ENCODE data around the gene UFSP1. TPM values are rescaled to one million over a fixed set of nuclear protein-coding genes. Genes with fewer than 3 reads are reported as not detected.
A peak's percentile ranks its signal among the peaks of the same experiment; 100 is the strongest.

Gene UFSP1
- total and polyA plus RNA-seq, 2 of the 13 experiments (the other 11 are each of a cell fraction or from before 2014, with no cell fraction given), result 0.65 to 3.3 TPM

DNA sequence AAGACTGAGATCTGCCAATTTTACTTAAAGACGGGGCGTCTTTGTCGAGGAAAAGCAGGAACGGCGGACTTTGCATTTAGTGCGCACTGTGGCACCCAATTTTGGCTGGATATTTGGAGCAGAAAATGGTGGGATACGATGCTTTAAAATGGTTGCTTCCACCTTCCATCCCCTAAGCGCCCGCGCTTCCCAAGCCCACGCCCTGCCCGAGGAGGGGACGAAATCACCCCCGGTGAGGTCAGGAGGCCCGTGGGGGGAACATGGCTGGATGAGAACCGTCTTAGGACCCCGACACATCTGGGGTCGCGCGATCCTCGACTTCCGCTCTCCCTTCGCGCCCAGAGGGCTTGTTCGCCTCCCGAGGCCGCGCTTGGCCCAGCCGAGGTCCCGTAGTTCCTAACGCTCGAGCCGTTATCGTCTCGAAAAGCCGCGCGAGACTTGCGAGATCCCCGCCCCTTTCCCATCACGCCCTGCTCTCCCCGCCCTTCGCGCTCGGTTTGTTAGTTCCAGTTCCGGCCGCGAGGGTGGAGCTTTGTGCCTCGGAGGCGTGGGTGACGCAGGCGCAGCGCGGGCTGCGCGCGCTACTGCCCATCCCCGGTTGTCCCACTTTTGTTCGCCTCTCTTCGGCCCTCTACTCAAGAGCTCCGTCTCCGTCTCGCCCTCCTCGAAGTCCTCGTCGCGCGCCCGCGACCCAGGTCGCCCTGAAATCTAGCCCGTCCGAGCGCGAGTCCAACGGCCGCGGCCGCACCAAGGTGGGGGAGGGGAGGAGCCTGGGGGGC lies 14.7 kb downstream of the UFSP1 start, which contains the start of gene SRRT:
Gene SRRT (plus strand): TSS at position 527 of the 779 bp plus-strand sequence. CDS start 488 bp downstream, outside the sequence.
- intact Hi-C loops (cut with micrococcal nuclease; ENCODE audit: unreplicated experiment), result loop anchor here (1.0 kb wide), 1 partner anchor 168 kb away; the partner anchor contains the start of gene POP7
- FAIRE-seq (peak; percentile 97), DNase-seq (ENCODE audit: low spot score) (peak; percentile 94), ATAC-seq (peak; percentile 94)
- Histone ChIP-seq H4K20me1 (ENCODE audit: insufficient read depth, low read length) (peaks cover 20% of the 10 kb centered on the region), H3K27me3 (ENCODE audit: control insufficient read depth in 1 of 2, insufficient read depth in 2 of 2, low read length in 2 of 2) (peaks cover 0 to 2% of the 10 kb centered on the region in 2 experiments; a peak in 1 of 5 replicates), H2AFZ (ENCODE audit: low read length) (no peak within 1 kb of the TSS), H3K9ac (ENCODE audit: insufficient read depth, low read depth, low read length) (peak within 1 kb of the TSS; percentile 91), H3K27ac (ENCODE audit: extremely low read length, insufficient read depth, low read length) (peak within 1 kb of the TSS; percentile 87), H3K79me2 (ENCODE audit: insufficient read depth, low read length) (peaks cover 46% of the 10 kb centered on the region), H3K4me3 (replicated peaks in 1 of 3; ENCODE audit: insufficient read depth in 1 of 3, low read depth in 2 of 3, low read length in 3 of 3) (peak within 1 kb of the TSS; percentile 84 to 89 (median 86)), H3K36me3 (replicated peaks in 1 of 2; ENCODE audit: control insufficient read depth in 1 of 2, insufficient read depth in 2 of 2, low read length in 2 of 2) (peaks cover 1 to 26% of the 10 kb centered on the region in 2 experiments), H3K4me1 (ENCODE audit: insufficient read depth, low read length) (peaks cover 45% of the 10 kb centered on the region), H3K9me3 (ENCODE audit: low read length) (no peaks in the 10 kb centered on the region), H3K4me2 (ENCODE audit: low read depth, low read length) (peak within 1 kb of the TSS; percentile 94)
- POLR2A ChIA-PET, result interaction anchor here (0.5 to 2.6 kb wide), 37 partner anchors 11 to 446 kb away, joined by 3 to 141 read pairs (median 4); partner anchors contain the start of genes ACHE, EPHB4, FBXO24 and FIS1
- CTCF ChIA-PET (ENCODE audit: low intra/inter-chr PET ratio, low total read pairs), result no interaction called here
- in situ Hi-C loops (cut with HindIII; ENCODE audit: extremely low pct_ligation_motif_present, low pct_unique_long_range_greater_than_20kb), result loop anchor here (25.0 kb wide), 1 partner anchor 413 kb away; no protein-coding TSS in a partner anchor
- BruUV-seq (replicated peaks), result TSS peak; percentile 98
- WGBS (ENCODE audit: low lambda C conversion rate), result under 1% methylated on average over 31 of the region's 79 CpGs
- TF ChIP-seq ZNF441 (CRISPR knock-in tag; IDR thresholded peaks at IDR 0.05; ENCODE audit: borderline replicate concordance) (peak; percentile 47), ZNF746 (CRISPR knock-in tag; IDR thresholded peaks at IDR 0.05) (no peak), ZSCAN21 (CRISPR knock-in tag; IDR thresholded peaks at IDR 0.05; ENCODE audit: borderline replicate concordance) (peak; percentile 66), ZNF543 (CRISPR knock-in tag; IDR thresholded peaks at IDR 0.05) (peak; percentile 93), RAD51 (IDR thresholded peaks at IDR 0.05; ENCODE audit: borderline replicate concordance) (no peak), SMARCE1 (IDR thresholded peaks at IDR 0.05; ENCODE audit: borderline replicate concordance) (no peak), XRCC5 (optimal IDR thresholded peaks at IDR 0.05; ENCODE audit: low read length) (no peak), BCL6 (CRISPR knock-in tag; IDR thresholded peaks at IDR 0.05) (no peak; the same call in 1 of the 2 replicates), KDM2A (CRISPR knock-in tag; IDR thresholded peaks at IDR 0.05; ENCODE audit: borderline replicate concordance, low read depth) (peak; percentile 94), REXO4 (CRISPR knock-in tag; IDR thresholded peaks at IDR 0.05; ENCODE audit: borderline replicate concordance) (no peak), SALL2 (CRISPR knock-in tag; IDR thresholded peaks at IDR 0.05) (peak; percentile 77; the same call in 1 of the 2 replicates), SP1 (IDR thresholded peaks at IDR 0.05) (0 out of 2 replicates have a peak, but pooled peaks have one; percentile 32), SP1 (CRISPR knock-in tag; IDR thresholded peaks at IDR 0.05) (peak; percentile 96), IRX3 (CRISPR knock-in tag; IDR thresholded peaks at IDR 0.05; ENCODE audit: borderline replicate concordance, low read depth) (no peak; the same call in 1 of the 2 replicates), NFYC (CRISPR knock-in tag; IDR thresholded peaks at IDR 0.05) (peak; percentile 27; the same call in 1 of the 2 replicates), SNAPC2 (CRISPR knock-in tag; IDR thresholded peaks at IDR 0.05) (peak; percentile 95), MED1 (CRISPR knock-in tag; IDR thresholded peaks at IDR 0.05) (peak; percentile 77), ZNF563 (CRISPR knock-in tag; IDR thresholded peaks at IDR 0.05) (peak; percentile 69; the same call in 1 of the 2 replicates)
- TF ChIP-seq, protein P1, sequence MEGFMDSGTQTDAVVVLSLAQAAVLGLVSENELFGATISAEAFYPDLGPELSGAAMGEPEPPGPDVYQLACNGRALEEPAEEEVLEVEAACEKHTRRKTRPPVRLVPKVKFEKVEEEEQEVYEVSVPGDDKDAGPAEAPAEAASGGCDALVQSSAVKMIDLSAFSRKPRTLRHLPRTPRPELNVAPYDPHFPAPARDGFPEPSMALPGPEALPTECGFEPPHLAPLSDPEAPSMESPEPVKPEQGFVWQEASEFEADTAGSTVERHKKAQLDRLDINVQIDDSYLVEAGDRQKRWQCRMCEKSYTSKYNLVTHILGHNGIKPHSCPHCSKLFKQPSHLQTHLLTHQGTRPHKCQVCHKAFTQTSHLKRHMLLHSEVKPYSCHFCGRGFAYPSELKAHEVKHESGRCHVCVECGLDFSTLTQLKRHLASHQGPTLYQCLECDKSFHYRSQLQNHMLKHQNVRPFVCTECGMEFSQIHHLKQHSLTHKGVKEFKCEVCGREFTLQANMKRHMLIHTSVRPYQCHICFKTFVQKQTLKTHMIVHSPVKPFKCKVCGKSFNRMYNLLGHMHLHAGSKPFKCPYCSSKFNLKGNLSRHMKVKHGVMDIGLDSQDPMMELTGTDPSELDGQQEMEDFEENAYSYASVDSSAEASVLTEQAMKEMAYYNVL (CRISPR knock-in tag; IDR thresholded peaks at IDR 0.05; ENCODE audit: borderline replicate concordance), result peak; percentile 51; the same call in 1 of the 2 replicates
- TF ChIP-seq, protein P2, sequence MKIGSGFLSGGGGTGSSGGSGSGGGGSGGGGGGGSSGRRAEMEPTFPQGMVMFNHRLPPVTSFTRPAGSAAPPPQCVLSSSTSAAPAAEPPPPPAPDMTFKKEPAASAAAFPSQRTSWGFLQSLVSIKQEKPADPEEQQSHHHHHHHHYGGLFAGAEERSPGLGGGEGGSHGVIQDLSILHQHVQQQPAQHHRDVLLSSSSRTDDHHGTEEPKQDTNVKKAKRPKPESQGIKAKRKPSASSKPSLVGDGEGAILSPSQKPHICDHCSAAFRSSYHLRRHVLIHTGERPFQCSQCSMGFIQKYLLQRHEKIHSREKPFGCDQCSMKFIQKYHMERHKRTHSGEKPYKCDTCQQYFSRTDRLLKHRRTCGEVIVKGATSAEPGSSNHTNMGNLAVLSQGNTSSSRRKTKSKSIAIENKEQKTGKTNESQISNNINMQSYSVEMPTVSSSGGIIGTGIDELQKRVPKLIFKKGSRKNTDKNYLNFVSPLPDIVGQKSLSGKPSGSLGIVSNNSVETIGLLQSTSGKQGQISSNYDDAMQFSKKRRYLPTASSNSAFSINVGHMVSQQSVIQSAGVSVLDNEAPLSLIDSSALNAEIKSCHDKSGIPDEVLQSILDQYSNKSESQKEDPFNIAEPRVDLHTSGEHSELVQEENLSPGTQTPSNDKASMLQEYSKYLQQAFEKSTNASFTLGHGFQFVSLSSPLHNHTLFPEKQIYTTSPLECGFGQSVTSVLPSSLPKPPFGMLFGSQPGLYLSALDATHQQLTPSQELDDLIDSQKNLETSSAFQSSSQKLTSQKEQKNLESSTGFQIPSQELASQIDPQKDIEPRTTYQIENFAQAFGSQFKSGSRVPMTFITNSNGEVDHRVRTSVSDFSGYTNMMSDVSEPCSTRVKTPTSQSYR (CRISPR knock-in tag; IDR thresholded peaks at IDR 0.05; ENCODE audit: borderline replicate concordance), result peak; percentile 54; the same call in 1 of the 2 replicates

Measured in HepG2 (cell line).